ENCODE results near the gene KATNB1. TPM values are rescaled to one million over a fixed set of nuclear protein-coding genes. Genes with fewer than 3 reads are reported as not detected.

KATNB1 gene
- total RNA-seq, 6 experiments from 2014 or later = 5.6 to 17.5 (median 8.5) TPM

DNA sequence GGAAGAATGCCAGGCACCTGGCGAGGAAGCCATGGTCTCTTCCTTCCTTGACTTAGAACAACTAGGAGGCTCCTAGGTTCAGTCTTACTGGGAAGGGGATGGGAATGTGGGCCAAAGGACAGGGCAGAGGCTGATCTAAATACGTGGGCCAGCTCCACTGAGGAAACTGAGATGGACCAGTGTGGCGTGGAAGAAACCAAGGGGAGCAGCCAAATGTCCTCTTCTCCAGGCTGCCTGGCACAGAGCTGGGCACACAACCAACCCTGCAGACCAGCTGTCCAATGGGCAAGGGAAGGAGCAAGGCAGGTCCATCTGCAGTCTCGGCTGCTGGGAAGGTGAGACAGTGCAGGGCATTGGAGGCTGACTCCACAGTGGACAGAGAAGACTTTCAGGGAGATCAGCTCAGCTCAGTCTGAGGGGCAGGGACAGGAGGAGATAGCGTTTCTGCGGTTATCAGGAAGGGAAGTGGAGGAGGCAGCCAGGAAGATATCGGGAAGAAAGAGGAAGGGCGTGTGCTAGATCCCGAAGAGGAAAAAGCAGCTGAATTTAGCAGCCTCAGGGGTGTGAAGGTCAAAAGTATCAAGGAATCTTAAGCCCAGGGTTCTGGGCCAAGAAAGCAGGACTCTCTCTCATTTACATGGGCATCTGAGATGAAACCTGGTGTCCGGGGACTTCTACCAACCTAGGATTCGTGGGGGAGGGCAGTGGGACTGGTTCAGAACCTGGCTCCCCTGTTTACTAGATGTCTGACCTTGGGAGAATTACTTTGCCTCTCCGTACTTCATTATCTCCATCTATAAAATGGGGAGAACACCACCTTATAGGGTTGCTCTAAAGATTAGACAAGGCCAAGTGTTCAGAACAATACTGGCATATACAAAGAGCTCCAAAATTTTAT lies 64.9 kb downstream of the KATNB1 start:
- no peaks in the 10 kb centered on the region for H3K36me3 ChIP-seq
- no peaks in the 10 kb centered on the region for H3K9me3 ChIP-seq
- intact Hi-C loops (cut with DNase I) = no loop called here
- peak overlapping the region in 1 of 3 donors; percentile 46 for H3K4me3 ChIP-seq
- H3K4me1 ChIP-seq = peaks cover 0 to 76% (median 29%) of the 10 kb centered on the region in 4 donors
- H3K27ac ChIP-seq = peak overlapping the region; percentile 24 to 97 (median 83)
- TF ChIP-seq POLR2A (IDR thresholded peaks at IDR 0.05) (no peak), CTCF (IDR thresholded peaks at IDR 0.05) (no peak)
- ATAC-seq (peak in 1 of 4 donors; percentile 9), DNase-seq (peak in 2 of 3 donors; percentile 75 to 79)
- 49% methylated on average over 12 of the region's 12 CpGs for WGBS (ENCODE audit: insufficient coverage, low coverage, low lambda C conversion rate, missing lambda C conversion rate)
- H3K27me3 ChIP-seq = no peaks in the 10 kb centered on the region

DNA sequence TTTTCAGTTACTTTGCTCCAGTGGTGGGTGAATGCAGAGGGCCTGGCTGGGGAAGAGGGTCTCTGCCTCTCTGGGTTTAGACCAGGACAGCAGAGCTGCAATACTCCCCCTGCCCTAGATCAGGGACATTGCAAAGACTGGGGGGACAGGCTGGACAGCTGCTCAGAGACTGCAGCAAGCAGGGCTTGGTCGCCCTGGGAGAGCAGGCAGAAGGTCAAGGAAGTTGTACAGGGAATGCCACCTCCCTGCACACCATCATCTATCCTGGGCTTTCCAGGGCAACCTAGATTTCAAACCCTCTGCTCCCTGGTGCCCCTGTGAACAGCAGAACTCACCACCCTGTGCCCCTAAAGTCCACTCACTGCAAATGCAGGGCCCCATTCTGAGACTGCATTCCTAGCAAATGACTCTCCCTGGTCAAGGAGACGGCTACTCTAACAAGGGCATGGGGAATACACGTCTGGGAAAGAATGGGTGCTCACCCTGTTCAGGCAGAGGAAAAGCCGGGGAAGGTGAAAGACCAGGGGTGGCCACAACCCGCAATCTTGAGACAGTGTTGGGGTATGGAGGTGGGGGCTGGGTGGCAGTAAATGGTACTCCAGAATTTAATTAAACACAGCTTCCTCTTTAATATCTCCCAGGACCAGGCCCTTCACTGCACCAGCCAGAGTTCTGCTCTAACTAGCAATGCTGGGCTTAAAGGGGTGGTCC lies 65.7 kb downstream of the KATNB1 start:
- intact Hi-C loops (cut with DNase I) = no loop called here
- Histone ChIP-seq H3K27ac (peak overlapping the region; percentile 70 to 97 (median 83)), H3K36me3 (no peaks in the 10 kb centered on the region), H3K4me1 (peaks cover 0 to 69% (median 26%) of the 10 kb centered on the region in 4 donors), H3K4me3 (peak overlapping the region; percentile 46 to 57 (median 49)), H3K9me3 (no peaks in the 10 kb centered on the region), H3K27me3 (no peaks in the 10 kb centered on the region)
- ATAC-seq (no peak), DNase-seq (peak in 1 of 3 donors; percentile 31)
- TF ChIP-seq CTCF (IDR thresholded peaks at IDR 0.05) (no peak), POLR2A (IDR thresholded peaks at IDR 0.05) (no peak)
- WGBS (ENCODE audit: insufficient coverage, low coverage, low lambda C conversion rate, missing lambda C conversion rate) = 46% methylated on average over 5 of the region's 5 CpGs

DNA sequence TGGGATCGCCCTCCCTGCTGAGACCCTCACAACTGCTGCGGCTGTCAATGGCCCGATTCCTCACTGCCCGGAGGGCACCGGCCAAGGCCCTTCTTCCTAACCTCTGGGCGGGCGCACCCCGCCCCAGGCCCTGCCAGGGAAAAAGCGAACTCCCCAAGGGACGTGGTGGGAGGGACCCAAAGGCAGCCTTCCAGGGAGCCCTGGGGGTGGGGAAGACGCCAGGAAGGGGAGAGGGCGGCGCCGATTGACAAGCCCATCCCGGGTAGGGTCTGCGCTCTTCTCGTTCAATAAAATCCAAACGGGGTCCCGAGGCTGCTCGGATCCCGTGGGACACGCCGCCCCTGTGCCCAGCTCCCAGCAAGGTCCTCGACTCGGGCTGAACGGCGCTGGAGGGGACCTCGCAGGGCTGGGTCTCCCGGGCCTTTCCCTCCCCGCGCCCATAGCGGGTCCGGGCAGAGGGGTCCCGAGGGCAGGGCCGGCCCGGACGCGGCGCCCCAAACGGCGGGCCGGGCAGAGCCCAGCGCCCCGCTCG lies 66.3 kb downstream of the KATNB1 start:
- H3K4me3 ChIP-seq = peak overlapping the region; percentile 46 to 57 (median 49)
- no peaks in the 10 kb centered on the region for H3K9me3 ChIP-seq
- ATAC-seq (no peak), DNase-seq (peak in 1 of 3 donors; percentile 62)
- H3K27me3 ChIP-seq = no peaks in the 10 kb centered on the region
- WGBS (ENCODE audit: insufficient coverage, low coverage, low lambda C conversion rate, missing lambda C conversion rate) = 13% methylated on average over 15 of the region's 45 CpGs
- no peak for TF ChIP-seq CTCF (IDR thresholded peaks at IDR 0.05)
- no peak for TF ChIP-seq POLR2A (IDR thresholded peaks at IDR 0.05)
- peak overlapping the region; percentile 70 to 97 (median 83) for H3K27ac ChIP-seq
- intact Hi-C loops (cut with DNase I) = no loop called here
- peaks cover 0 to 63% (median 23%) of the 10 kb centered on the region in 4 donors for H3K4me1 ChIP-seq
- no peaks in the 10 kb centered on the region for H3K36me3 ChIP-seq

- DNase-seq (peak; percentile 90 to 91 (median 91)), ATAC-seq (peak; percentile 25 to 53 (median 48))
- Histone ChIP-seq H3K9me3 (no peaks in the 10 kb centered on the region), H3K36me3 (no peaks in the 10 kb centered on the region), H3K4me3 (peak within 1 kb of the TSS; percentile 46 to 57 (median 49)), H3K27me3 (no peaks in the 10 kb centered on the region), H3K27ac (peak within 1 kb of the TSS; percentile 70 to 97 (median 83)), H3K4me1 (peaks cover 0 to 62% (median 24%) of the 10 kb centered on the region in 4 donors)
- TF ChIP-seq CTCF (IDR thresholded peaks at IDR 0.05) (peak; percentile 17 to 58 (median 30)), POLR2A (IDR thresholded peaks at IDR 0.05) (peak; percentile 74)
- WGBS (ENCODE audit: insufficient coverage, low coverage, low lambda C conversion rate, missing lambda C conversion rate) = 24% methylated on average over 7 of the region's 78 CpGs
- intact Hi-C loops (cut with DNase I) = no loop called here
These were observed 67.0 kb downstream of the KATNB1 start, which contains the start of gene KIFC3 for GRCh38 chr16:57802341-57803133. Gene KIFC3 (minus strand): TSS chr16:57802491. CDS start chr16:57798243, 4,248 bp downstream.

Data from right lobe of liver (tissue), 6 donors.